Measurements from ENCODE around the gene COLGALT1.

DNA sequence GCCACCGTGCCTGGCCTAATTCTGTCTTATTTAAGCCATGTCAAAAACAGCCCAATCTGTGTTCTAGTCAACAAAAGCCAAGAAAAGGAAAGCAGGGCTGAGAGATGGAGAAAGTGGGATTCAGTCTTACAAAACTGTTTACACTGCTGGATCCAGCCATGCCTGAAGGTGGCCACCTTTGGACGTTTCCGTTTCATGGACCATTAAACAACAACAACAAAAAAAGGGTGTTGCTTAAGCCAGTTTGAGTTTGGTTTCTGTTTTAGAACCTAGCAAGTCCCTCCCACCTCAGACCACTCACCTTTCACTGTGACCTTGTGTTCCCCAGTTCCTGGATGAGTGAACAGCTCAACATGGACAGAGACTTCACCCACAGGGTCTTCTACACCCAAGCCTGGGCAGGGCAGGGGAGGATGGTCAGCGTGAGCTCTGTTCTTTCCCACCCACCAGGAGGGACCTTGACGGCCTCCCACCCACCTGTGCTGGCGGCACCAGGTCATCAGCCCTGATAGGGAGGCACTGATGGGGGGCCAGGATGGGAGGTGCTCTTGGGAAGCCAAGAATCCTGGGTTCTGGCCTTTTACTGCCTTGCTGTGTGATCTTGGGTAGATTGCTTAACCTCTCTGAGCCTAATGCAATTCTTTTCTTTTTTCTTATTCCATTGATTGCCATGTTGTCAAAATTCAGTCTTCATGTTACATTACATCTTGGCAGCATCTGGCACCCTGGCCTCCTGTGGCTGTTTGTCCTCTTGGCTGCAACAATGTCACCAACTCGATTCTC is 56.2 kb downstream of the COLGALT1 start:
- TF ChIP-seq, protein P1, sequence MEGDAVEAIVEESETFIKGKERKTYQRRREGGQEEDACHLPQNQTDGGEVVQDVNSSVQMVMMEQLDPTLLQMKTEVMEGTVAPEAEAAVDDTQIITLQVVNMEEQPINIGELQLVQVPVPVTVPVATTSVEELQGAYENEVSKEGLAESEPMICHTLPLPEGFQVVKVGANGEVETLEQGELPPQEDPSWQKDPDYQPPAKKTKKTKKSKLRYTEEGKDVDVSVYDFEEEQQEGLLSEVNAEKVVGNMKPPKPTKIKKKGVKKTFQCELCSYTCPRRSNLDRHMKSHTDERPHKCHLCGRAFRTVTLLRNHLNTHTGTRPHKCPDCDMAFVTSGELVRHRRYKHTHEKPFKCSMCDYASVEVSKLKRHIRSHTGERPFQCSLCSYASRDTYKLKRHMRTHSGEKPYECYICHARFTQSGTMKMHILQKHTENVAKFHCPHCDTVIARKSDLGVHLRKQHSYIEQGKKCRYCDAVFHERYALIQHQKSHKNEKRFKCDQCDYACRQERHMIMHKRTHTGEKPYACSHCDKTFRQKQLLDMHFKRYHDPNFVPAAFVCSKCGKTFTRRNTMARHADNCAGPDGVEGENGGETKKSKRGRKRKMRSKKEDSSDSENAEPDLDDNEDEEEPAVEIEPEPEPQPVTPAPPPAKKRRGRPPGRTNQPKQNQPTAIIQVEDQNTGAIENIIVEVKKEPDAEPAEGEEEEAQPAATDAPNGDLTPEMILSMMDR (IDR thresholded peaks at IDR 0.05) = no peak
- TF ChIP-seq POLR2A (IDR thresholded peaks at IDR 0.05) = no peak
- no peak for TF ChIP-seq EP300 (IDR thresholded peaks at IDR 0.05)
